ENCODE data around the gene SPATA25.
"Not testable (repeated sequence)": the region's sequence is repeated elsewhere in the genome, so short reads cannot be mapped to it uniquely, and the experiment has no call there.

The SPATA25 gene

DNA sequence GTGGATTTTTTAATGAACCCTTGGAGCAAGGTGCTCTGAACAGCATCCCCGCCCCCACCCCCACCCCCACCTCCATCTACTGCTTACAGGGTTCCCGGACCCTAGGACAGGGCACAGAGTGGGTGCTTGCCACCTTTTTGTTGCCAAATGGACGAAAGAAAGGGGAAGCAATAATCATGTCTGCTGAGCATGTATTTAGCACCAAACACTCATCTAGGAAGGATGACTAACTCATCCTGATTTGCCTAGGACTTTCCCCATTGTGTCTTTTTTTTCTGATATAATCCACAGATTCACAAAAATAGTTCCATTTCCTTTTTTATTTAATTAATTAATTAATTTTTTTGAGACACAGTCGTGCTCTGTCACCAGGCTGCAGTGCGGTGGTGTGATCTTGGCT lies 25.7 kb upstream of the SPATA25 start:
- no peak for DNase-seq (ENCODE audit: low spot score)

DNA sequence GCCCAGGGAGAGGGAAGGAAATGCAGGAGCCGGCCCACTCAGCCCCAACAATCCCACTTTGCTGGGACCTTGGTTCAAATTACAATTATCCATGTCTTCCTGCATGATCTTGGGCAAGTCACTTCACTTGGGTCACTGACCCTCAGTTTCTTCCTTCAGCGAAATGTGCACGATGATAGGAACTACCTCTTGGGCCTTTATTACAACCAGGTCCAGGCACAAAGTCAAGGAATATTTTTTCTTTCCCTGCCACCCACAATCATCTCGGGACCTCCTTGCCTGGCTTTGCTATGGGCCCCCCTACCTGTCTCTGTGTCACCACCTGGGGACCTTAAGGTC lies 24.9 kb upstream of the SPATA25 start:
- no peak for DNase-seq (ENCODE audit: low spot score)

DNA sequence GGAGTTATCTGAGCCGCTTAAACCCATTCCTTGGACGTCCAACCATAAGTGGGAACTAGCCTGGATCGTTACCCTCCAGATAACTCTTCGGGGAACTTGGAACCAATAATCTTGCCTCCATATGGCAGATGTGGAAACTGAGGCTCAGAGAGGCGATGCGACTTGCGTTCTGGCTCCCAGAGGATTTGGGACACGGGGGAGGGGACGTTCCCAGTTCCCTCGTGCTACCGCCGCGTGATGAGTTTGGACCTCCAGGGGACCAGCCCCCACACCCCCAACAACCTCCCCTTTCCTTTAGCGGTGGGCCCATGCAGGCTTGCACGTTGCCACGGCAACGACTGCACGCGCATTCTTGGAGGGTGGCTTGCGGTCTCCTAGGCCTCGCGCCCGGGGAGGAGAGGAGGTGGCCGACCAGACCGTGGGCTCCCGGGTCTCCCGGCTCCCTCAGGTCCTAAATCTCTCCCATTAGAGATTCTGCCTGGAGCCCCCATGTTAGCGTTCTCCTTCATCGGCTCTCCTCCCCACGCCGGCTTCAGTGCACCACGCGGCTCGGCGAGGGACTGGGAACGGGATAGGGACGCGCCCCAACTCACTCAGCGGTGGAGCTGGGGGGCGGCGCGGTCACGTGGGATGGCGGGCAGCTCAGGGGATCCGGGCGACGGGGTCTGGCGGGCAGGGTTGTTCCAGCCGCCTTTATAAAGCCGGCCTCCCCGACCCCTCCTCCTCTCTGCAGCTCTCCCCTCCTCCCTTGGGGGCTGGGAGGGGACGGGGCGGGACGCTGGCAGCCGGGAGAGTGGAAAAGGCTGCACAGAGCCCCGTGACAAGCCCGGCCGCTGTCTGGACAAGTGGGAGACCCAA lies 24.3 kb upstream of the SPATA25 start, which contains the start of gene PLTP:
TSS of gene PLTP (minus strand) at position 670 of the 858 bp plus-strand sequence. CDS start 703 bp downstream, outside the sequence.
- DNase-seq (ENCODE audit: low spot score): peak; percentile 91

DNA sequence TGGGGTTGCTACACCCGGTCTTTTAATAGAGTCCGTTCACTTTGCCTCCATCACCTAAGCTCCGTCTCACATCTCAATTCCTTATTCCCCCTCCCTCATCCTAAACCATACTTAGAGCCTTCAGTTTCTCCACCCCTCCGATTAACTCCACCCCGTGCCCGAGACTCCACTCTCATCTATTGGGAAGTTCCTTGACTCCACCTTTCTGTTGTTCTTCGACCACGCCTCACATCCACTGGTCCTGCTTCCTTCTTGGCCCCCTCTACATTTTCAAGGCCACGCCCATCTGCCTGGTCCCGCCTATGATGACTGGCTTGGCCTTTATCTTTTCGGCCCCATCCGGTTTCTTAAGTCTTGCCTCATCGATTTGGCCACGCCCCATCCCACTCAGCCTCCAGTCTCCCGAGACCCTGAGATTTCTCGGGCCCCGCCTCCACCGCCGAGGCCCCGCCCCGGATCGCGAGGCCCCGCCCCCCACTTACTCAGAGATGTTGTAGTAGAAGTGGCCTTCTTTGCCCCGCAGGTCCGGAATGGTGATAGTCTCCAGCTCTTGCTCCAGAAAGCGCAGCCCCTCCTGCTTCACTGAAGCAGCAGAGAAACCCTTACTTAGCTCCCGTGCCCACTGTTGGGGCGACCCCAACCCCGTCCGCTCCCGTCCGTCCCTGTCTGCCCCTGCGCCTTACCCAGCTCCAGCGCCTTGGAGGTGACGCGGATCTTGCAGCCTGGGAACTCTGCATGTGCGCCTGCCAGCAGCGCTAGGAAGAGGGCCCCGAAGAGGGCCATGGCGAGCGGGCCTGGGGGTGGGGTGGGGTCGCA lies 23.5 kb upstream of the SPATA25 start:
- DNase-seq (ENCODE audit: low spot score): peak; percentile 99

DNA sequence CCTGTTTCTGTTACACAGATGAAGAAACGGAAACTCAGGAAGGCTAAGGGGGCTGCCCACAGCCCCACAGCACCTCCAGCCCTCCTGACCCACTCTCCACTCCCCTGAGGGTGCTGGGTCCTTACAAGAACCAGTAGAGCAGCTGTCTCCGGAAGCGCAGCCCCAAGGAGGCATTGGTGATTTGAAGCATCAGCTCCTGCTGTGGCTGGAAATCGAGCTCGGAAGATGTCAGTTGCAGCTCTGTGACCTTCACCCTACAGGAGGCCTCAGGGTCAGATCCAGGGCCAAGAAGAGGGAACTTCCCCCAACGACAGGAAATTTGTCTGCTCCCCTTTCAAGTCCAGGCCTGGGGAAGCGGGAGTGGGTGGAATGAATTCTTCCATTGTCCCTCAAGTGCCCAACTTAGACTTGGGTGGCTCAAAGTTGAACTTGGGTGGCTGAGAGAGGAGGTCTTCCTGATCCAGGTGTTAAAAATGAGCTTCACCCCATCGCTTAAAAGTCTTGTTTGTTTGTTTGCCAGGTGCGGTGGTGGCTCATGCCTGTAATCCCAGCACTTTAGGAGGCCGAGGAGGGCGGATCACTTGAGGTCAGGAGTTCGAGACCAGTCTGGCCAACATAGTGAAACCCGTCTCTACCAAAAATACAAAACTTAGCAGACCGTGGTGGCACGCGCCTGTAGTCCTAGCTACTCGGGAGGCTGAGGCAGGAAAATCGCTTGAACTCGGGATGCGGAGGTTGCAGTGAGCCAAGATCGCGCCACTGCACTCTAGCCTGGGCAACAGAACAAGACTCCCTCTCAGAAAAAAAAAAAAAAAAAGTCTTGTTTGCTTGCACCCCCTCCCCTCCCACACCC lies 22.6 kb upstream of the SPATA25 start:
- no peak for DNase-seq (ENCODE audit: low spot score)

DNA sequence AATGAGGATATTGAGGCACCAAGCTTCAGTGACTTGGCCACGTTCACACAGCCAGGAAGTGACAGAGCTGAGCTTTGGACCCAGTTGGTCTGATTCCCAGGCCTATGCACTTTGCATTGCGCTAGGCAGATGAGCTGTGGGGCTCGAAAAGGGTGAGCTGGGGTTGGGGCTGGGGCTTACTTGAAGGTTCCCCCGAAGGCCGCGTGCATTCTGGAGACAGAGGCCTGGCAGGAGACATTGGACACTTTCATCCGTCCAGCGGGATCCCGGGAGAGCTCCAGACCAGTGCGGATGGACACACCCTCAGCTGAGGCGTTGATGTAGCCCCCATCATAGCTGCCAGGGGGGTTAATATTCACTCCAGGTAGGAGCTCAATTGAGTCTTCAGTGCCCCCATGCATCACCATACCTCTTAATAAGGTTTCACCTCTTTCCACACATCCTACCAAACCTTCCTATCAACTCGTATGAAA lies 21.9 kb upstream of the SPATA25 start:
- DNase-seq (ENCODE audit: low spot score): no peak

DNA sequence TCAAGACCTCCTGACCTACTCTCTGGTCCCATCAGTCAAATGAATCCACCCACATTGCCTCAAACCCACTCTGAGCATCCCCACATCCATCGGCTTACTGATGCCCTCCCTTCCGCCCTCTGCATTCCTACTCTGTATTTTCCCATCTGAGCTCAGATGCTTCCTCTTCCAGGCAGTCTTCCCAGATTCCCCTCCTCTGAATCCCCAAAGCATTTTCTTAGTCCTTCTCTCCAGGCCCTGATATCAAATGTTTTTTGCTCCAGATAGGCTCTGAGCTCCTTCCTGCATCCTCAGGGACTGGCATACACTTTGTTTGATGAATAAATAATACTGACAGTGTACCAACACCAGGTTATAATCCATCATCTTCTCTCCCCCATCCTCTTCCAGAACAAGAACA lies 20.7 kb upstream of the SPATA25 start:
- DNase-seq (ENCODE audit: low spot score): no peak

DNA sequence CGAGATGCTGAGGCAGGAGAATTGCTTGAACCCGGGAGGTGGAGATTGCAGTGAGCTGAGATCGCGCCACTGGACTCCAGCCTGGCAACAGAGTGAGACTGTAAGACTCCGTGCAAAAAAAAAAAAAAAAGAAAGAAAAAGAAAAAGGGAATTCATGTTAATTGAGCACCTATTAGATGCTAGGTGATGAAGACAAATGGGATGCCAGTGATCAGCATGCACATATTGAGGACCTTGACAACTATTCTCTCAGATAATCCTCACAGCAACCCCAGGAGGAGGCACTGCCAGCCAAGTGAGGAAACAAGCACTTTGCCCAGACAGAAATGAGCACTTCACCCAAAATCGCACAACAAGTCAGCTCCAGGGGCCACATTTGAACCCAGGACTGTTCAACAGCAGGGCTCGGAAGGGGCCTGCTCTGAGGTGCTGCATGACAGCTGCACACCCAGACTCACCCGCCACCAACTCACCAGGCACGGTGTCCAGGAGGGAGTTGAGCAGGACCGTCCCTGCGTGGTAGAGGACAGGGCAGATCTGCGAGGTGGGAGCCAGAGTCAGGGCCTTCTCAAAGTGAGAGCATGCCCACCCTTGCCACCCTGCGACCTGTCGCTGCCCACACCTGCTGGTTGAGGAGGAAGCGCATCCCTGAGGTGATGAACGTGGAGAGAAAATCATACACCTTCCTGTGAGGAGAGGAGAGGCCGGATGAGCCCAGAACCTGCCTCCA lies 20.0 kb upstream of the SPATA25 start:
- no peak for DNase-seq (ENCODE audit: low spot score)

DNA sequence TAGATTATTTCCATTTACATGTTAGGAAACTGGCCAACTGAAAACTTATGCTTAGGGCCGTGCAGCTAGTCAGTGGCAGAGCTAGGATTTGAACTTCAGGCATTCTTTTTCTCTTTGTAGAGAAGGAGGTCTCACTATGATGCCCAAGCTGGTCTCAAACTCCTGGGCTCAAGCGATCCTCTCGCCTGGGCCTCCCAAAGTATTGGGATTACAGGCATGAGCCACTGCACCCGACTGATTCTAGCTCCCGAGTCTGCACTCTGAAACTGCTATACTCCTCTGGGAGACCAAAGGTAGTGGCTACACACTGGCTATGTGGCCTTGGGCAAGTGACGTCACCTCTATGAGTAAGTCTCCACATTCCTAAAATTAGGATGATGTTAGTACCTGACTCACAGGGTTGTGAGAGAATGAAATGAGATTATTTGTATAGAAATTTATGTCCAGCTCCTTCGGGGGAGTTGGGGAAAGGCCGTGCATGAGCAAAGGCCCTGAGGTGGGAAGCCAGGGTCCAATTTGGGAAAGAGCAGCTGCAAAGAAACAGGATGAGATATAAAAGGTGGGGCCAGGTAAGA lies 18.2 kb upstream of the SPATA25 start:
- DNase-seq (ENCODE audit: low spot score): no peak

DNA sequence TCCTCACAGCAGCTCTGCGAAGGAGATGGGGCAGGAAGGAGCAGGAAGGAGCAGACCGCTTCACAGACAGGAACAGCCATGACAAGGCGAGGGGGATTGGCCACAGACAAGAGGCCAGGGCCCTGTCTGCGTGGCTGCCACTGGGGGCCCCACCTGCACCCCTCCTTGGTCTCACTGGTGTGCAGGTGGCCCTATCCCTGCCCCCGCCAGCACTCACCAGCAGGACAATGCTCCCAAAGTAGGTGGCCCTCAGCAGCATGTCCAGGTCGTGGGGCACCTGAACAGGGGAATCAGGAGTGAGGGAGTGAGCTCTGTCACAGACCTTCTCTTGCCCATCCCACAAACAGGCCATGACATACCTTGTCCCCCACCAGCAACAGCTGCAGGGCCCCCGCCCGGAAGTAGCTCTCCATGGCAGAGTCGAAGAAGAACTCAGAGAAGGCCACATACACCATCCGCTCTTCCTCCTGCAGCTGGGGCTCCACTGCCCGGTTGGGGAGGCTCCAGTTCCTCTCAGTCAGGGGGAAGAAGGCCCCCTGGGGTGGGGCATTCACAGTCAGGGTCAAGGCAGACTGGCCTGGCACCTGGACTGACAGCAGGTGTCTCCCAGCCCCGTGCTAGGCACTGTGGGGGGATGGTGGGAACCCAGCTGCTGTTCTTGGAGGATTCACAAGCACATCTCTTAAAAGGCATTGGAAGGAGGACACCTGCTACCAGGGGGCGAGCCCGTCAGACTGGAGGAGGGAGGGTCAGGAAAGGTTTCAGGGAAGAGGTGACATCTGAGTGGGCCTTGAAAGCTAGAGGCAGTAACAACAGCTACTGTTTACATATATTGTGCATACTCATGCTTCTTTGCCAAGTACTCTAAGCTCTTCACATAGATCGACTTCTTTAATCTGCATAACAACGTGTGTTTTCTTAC lies 17.4 kb upstream of the SPATA25 start:
- DNase-seq (ENCODE audit: low spot score): no peak

DNA sequence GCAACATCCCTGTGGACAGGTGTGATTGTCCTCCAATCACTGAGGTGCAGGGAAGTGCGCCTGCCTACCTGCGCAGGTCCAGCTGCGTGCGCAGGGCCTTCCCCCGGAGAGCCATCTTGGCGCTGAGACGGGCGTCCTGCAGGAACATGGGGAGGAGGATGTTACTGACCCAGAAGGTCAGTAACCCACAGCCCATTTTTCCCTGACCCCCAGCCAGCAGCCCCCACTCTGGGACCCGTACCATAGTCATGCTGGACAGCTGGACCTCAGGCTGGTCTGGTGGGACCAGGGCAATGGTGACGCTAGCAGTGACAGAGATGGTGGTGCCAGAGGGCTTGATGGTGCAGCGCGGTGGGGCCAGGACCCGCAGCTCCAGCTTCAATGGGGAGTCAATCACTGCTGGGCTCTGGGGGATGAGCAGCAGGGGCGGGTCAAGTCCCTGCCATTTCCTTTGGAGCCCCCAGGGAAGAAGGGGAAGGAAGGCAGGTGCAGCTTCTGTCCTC lies 14.8 kb upstream of the SPATA25 start:
- no peak for DNase-seq (ENCODE audit: low spot score)

DNA sequence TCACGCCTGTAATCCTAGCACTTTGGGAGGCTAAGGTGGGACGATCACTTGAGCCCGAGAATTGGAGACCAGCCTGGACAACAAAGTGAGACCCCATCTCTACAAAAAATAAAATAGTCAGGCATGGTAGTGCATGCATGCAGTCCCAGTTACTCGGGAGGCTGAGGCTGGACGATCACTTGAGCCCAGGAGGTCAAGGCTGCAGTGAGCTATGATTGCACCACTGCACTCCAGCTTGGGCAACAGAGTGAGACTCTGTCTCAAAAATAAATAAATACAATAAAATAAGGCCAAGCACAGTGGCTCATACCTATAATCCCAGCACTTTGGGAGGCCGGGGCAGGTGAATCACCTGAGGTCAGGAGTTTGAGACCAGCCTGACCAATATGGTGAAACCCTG lies 13.9 kb upstream of the SPATA25 start:
- DNase-seq (ENCODE audit: low spot score): not testable (repeated sequence)

DNA sequence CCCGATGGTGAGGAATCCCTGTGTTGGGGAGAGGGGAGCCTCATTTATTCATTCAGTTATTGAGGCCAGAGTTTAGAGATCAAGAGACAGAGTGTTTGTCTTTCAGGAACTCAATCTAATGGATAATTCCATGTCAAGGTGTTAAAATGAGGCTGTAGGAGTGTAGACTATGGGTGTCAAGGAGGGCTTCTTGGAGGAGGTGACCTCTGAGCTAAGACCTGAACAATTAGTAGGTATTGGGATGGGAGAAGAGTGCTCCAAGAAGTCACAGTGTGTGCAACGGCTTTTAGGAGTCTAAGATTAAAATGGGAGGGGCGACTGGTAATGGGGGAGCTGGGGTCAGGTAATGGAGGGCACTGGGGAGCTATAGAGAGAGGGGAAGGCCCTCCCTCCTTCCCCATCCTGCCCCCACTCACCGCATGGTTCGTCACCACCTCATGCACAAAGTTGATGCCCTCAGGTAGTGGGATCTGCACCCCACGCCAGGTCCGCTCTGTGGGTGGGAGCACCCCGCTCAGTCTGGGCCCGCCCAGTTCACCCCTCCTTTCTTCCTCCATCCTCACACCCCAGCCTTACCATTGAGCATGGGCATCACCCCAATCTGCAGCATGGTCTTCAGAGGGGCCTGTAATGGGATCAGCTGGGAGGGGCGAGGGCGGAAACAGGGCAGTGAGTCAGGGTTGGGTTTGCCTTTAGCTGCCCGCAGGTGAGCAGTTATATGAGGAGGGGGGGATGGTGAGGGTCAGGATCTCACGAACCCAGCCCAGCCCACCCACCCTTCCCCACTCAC lies 11.8 kb upstream of the SPATA25 start:
- DNase-seq (ENCODE audit: low spot score): no peak

DNA sequence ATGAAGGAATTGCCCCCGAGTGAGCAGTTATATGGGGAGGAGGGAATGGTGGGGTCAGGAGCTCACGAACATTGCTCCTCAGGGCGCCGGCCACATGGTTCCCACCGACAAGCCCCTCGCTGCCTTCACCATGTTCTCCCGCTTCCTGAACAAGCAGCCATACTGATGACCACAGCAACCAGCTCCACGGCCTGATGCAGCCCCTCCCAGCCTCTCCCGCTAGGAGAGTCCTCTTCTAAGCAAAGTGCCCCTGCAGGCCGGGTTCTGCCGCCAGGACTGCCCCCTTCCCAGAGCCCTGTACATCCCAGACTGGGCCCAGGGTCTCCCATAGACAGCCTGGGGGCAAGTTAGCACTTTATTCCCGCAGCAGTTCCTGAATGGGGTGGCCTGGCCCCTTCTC lies 10.9 kb upstream of the SPATA25 start:
- no peak for DNase-seq (ENCODE audit: low spot score)

DNA sequence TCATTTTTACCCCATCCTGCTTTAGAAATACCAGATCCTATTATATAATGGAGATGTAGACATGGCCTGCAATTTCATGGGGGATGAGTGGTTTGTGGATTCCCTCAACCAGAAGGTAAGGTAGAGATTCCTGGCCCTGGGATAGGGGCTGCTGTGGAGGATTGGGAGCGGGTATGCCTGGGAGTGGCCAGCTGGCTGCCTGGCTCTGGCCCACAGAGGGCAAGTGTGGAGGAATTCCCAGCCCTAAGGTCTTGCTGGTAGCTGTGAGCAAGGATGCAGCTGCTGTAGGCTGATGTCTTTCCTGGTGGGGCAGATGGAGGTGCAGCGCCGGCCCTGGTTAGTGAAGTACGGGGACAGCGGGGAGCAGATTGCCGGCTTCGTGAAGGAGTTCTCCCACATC lies 10.3 kb upstream of the SPATA25 start:
- DNase-seq (ENCODE audit: low spot score): no peak

DNA sequence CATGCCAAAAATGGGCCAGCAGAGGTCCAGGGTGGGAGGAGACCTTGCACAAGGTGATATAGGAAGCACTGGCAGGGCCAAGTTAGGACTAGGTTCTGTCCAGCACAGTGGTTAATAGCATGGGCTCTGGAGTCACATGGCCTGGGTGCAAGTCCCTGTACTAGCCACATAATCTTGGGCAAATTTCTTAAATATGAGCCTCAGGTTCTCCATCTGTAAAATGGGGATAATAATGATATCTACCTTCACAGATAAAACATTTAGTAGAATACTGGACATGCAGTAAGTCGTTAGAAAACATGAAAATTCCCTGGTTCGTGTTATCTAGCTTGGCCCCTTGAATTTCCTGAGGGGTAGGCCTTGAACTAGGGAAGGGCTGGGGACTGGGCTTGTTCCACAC lies 9.9 kb upstream of the SPATA25 start:
- DNase-seq (ENCODE audit: low spot score): no peak

DNA sequence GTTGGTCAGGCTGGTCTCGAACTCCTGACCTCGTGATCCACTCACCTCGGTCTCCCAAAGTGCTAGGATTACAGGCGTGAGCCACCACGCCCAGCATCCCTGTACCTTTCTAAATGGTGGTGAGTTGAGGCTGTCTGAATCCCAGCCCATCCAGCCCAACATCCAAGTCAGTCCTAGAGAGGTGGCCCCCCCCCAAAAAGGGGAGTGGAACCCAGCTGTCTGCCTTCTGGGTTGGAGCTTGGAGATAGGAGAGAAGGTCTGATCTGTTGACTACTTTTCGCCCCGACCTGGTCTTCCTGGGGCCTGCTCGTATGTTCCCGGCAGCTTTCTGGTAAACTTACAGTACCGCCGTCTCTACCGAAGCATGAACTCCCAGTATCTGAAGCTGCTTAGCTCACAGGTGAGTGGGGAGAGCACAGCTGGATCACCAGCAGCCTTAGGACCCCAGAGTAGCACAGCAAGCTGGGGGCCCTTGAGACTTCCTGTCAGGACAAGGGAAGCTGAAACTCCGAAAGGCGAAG lies 9.3 kb upstream of the SPATA25 start:
- DNase-seq (ENCODE audit: low spot score): no peak

DNA sequence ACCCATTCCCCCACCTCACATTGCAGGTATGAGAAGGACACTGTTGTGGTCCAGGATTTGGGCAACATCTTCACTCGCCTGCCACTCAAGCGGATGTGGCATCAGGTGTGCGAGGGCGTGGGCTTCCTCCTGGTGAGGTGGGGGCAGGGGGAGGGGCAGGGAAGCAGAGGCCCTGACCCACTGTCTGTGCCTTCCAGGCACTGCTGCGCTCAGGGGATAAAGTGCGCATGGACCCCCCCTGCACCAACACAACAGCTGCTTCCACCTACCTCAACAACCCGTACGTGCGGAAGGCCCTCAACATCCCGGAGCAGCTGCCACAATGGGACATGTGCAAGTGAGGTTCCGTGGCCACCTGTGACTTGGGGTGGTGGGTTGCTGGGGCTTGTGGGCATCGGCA lies 7.4 kb upstream of the SPATA25 start:
- DNase-seq (ENCODE audit: low spot score): no peak

DNA sequence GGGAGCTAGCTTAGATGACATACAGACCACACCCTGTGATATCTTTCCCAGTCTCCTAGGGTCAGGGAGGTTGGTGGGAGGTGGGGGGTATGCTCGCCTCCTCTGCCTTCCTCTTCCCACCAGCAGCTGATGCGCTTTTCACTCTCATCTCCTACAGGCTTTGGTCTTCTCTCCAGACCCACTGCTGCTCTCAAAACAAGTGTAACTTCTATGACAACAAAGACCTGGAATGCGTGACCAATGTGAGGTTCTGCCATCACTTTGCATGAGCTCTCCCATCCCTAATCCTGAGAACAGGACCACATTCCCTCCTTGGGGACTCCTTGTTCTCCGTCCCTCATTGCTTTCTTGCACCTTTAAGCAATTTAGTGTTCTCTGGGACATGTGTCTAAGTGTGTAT lies 6.4 kb upstream of the SPATA25 start:
- no peak for DNase-seq (ENCODE audit: low spot score)

All from ecto neural progenitor cell (in vitro differentiated cells).